ENCODE results near the gene ESR2. TPM values are rescaled to one million over a fixed set of nuclear protein-coding genes. Genes with fewer than 3 reads are reported as not detected.

ESR2 gene
- polyA plus RNA-seq, 4 donors = 0.19 to 0.58 TPM; not detected in 2

DNA sequence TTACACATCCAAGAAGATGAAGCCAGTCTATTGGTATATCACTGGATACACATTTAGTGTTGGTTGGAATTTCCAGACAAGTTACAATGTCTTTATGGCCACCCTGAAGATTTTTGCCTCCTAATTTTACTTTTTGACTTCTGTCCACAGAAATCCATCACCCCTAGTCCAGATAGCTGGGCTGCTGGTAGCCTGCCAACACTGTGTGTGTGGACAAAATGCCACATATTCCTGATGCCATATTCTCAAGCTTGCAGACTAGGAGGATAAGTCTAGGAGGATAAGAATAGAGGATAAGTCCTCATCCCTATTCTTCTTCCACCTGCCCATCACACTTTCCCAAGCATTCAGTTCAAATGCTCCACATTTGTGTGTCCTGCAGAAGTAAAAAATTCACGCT is 4.6 kb downstream of the ESR2 start:
- H3K9me3 ChIP-seq (ENCODE audit: control insufficient read depth in 2 of 2, insufficient read depth in 1 of 2, low read depth in 1 of 2, low read length in 1 of 2) = no peaks in the 10 kb centered on the region
- WGBS, 3 donors = 90 to 94% (median 93%) methylated on average over 1 of the region's 1 CpG
- peaks cover 0 to 8% (median 3%) of the 10 kb centered on the region in 3 donors for H3K4me1 ChIP-seq (ENCODE audit: control insufficient read depth in 3 of 3, insufficient read depth in 2 of 3, low read depth in 1 of 3, low read length in 2 of 3)
- no peak overlapping the region for H3K4me3 ChIP-seq (ENCODE audit: low read depth in 1 of 3, low read length in 3 of 3)
- DNase-seq (no peak), FAIRE-seq (no peak)
- H3K27me3 ChIP-seq (ENCODE audit: control insufficient read depth in 3 of 3, insufficient read depth in 3 of 3, low read length in 3 of 3) = peaks cover 0 to 9% (median 2%) of the 10 kb centered on the region in 3 donors
- no peaks in the 10 kb centered on the region for H3K36me3 ChIP-seq (ENCODE audit: control insufficient read depth in 3 of 3, insufficient read depth in 2 of 3, low read depth in 1 of 3, low read length in 3 of 3)
- H3K27ac ChIP-seq (ENCODE audit: low read depth in 1 of 3, low read length in 2 of 3) = no peak overlapping the region

DNA sequence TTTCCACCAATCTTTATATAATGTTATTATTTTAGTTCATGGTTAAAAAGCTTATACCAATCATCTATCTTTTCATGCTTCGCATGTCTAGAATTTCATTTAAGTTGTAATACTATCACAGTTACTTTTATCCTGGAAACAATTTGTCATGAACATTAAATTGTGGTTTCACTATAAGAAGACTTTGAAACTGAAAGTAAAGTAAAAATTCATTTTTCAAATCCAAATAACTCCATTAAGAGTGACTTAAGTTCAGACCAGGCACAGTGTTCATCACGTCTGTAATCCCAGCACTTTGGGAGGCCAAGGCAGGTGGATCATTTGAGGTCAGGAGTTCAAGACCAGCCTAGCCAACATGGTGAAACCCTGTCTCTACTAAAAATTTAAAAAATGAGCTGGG is 12.4 kb downstream of the ESR2 start:
- Histone ChIP-seq H3K4me1 (ENCODE audit: control insufficient read depth in 3 of 3, insufficient read depth in 2 of 3, low read depth in 1 of 3, low read length in 2 of 3) (no peaks in the 10 kb centered on the region), H3K27me3 (ENCODE audit: control insufficient read depth in 3 of 3, insufficient read depth in 3 of 3, low read length in 3 of 3) (no peaks in the 10 kb centered on the region), H3K27ac (ENCODE audit: low read depth in 1 of 3, low read length in 2 of 3) (no peak overlapping the region), H3K36me3 (ENCODE audit: control insufficient read depth in 3 of 3, insufficient read depth in 2 of 3, low read depth in 1 of 3, low read length in 3 of 3) (no peaks in the 10 kb centered on the region), H3K9me3 (ENCODE audit: control insufficient read depth in 2 of 2, insufficient read depth in 1 of 2, low read depth in 1 of 2, low read length in 1 of 2) (no peaks in the 10 kb centered on the region), H3K4me3 (ENCODE audit: low read depth in 1 of 3, low read length in 3 of 3) (no peak overlapping the region)
- 47 to 52% (median 51%) methylated on average over 2 of the region's 2 CpGs for WGBS, 3 donors
- FAIRE-seq (no peak), DNase-seq (no peak)

DNA sequence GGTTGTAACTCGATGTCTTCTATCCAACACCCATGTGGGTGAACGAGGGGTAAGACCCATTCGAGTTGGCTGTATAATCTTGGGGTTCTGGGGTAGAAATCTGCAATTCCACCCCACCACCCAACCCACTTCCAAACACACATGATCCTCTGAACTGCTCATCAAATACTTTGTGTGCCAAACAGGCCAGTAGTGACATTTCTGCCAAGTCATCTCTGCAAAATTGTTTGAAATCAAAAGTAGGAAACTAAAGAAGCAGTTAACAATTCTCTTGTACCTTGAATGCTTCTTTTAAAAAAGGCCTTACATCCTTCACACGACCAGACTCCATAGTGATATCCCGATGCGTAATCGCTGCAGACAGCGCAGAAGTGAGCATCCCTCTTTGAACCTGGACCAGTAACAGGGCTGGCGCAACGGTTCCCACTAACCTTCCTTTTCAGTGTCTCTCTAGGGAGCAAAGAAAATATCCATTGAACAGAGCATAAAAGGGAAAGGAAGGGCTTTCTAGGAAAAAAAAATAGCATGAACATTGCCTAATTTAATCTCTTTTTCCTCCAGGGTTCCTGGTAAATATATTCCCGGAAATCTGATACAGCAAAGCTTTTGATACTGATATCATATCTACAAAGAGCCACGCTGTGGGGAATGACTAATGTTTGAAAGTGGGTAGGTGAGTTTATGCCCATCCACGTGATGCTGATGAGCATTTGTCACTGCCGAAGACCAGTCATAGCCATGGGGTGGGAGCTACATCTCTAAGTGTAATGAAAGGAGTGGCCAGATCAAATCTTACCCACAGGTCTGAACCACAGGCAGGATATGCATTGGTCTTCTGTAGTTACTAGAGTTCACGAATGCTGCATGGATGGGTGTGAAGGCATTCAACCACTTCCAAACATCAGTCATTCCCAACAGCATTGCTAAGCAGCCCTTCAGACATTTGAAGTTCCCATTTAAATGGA is 14.2 kb downstream of the ESR2 start:
- H3K4me1 ChIP-seq (ENCODE audit: control insufficient read depth in 3 of 3, insufficient read depth in 2 of 3, low read depth in 1 of 3, low read length in 2 of 3) = no peaks in the 10 kb centered on the region
- no peaks in the 10 kb centered on the region for H3K27me3 ChIP-seq (ENCODE audit: control insufficient read depth in 3 of 3, insufficient read depth in 3 of 3, low read length in 3 of 3)
- no peaks in the 10 kb centered on the region for H3K36me3 ChIP-seq (ENCODE audit: control insufficient read depth in 3 of 3, insufficient read depth in 2 of 3, low read depth in 1 of 3, low read length in 3 of 3)
- 66 to 81% (median 74%) methylated on average over 15 of the region's 15 CpGs for WGBS, 3 donors
- FAIRE-seq (no peak), DNase-seq (no peak)
- H3K9me3 ChIP-seq (ENCODE audit: control insufficient read depth in 2 of 2, insufficient read depth in 1 of 2, low read depth in 1 of 2, low read length in 1 of 2) = no peaks in the 10 kb centered on the region
- no peak overlapping the region for H3K27ac ChIP-seq (ENCODE audit: low read depth in 1 of 3, low read length in 2 of 3)
- no peak overlapping the region for H3K4me3 ChIP-seq (ENCODE audit: low read depth in 1 of 3, low read length in 3 of 3)

DNA sequence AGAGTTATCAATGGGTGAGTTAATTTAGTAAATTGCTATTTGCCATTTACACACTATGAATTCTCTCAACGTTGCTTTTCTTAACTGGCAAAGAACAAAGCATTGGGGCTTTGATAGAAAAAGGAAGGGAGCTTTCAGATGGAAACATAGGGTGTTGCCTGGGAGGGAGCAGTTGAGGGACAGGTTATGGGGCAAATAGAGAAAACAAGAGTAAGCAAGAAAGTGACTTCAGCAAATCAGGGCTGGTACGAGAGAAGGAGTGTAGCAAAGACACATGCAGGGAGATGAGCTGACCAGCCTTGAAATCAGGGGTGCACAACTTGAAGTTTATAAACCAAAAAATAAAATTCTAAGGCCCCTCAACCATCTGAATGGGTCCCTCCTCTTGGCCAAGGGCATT is 15.7 kb downstream of the ESR2 start:
- FAIRE-seq = no peak
- WGBS, 3 donors = 70 to 78% (median 78%) methylated on average over 2 of the region's 2 CpGs
- H3K27me3 ChIP-seq (ENCODE audit: control insufficient read depth in 3 of 3, insufficient read depth in 3 of 3, low read length in 3 of 3) = no peaks in the 10 kb centered on the region
- no peaks in the 10 kb centered on the region for H3K9me3 ChIP-seq (ENCODE audit: control insufficient read depth in 2 of 2, insufficient read depth in 1 of 2, low read depth in 1 of 2, low read length in 1 of 2)
- no peak for DNase-seq
- no peaks in the 10 kb centered on the region for H3K36me3 ChIP-seq (ENCODE audit: control insufficient read depth in 3 of 3, insufficient read depth in 2 of 3, low read depth in 1 of 3, low read length in 3 of 3)
- H3K27ac ChIP-seq (ENCODE audit: low read depth in 1 of 3, low read length in 2 of 3) = no peak overlapping the region
- H3K4me3 ChIP-seq (ENCODE audit: low read depth in 1 of 3, low read length in 3 of 3) = no peak overlapping the region
- H3K4me1 ChIP-seq (ENCODE audit: control insufficient read depth in 3 of 3, insufficient read depth in 2 of 3, low read depth in 1 of 3, low read length in 2 of 3) = no peaks in the 10 kb centered on the region

DNA sequence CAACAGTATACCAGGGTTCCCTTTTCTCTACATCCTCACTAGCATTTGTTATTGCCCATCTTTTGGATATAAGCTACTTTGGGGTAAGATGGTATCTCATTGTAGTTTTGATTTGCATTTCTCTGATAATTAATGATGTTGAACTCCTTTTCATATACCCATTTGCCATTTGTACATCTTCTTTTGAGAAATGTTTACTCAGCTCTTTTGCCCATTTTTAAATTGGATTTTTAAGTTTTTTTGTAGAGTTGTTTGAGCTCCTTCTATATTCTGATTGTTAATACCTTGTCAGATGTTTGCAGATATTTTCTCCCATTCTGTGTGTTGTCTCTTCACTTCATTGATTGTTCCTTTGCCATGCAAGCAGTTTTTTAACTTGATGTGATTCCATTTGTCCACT is 22.2 kb downstream of the ESR2 start:
- Histone ChIP-seq H3K4me3 (ENCODE audit: low read depth in 1 of 3, low read length in 3 of 3) (no peak overlapping the region), H3K36me3 (ENCODE audit: control insufficient read depth in 3 of 3, insufficient read depth in 2 of 3, low read depth in 1 of 3, low read length in 3 of 3) (no peaks in the 10 kb centered on the region), H3K27ac (ENCODE audit: low read depth in 1 of 3, low read length in 2 of 3) (no peak overlapping the region), H3K27me3 (ENCODE audit: control insufficient read depth in 3 of 3, insufficient read depth in 3 of 3, low read length in 3 of 3) (no peaks in the 10 kb centered on the region), H3K4me1 (ENCODE audit: control insufficient read depth in 3 of 3, insufficient read depth in 2 of 3, low read depth in 1 of 3, low read length in 2 of 3) (no peaks in the 10 kb centered on the region), H3K9me3 (ENCODE audit: control insufficient read depth in 2 of 2, insufficient read depth in 1 of 2, low read depth in 1 of 2, low read length in 1 of 2) (no peaks in the 10 kb centered on the region)
- FAIRE-seq (no peak), DNase-seq (no peak)

DNA sequence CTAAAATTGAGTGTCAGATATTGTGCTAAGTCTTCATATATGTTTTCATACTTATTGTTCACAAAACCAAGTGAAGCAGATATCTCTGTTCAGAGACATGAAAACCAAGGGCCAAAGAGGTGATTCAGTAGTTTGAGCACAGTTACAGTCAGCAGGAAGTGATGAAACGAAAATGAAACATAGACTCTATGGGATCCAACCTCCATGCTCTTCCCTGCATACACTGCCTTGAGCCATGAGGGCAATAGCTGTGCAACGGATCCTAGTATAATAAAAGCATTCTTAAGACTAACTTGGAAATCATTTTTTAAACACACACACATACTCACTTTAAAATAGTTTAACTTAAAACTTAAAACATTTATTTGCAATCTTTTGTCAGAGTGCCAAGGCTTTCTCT is 27.9 kb downstream of the ESR2 start:
- no peaks in the 10 kb centered on the region for H3K4me1 ChIP-seq (ENCODE audit: control insufficient read depth in 3 of 3, insufficient read depth in 2 of 3, low read depth in 1 of 3, low read length in 2 of 3)
- FAIRE-seq = no peak

DNA sequence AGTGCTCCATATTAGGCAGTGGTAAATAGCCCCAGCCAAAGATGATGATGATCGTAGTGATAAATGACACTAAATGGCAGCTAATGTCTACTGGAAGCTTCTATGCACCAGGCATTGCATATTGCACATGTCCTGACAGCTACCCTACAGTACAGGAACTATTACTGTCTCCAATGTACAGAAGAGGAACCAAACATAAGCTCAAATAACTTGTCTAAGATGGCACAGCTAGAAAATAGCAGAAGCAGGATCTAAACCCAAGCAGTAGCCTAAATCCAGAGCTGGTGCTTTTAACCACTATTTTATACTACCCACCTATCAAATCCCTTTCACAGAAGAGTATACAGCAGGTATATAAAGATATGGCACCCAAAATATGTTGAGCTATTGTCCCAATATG is 28.9 kb downstream of the ESR2 start:
- H3K36me3 ChIP-seq (ENCODE audit: control insufficient read depth in 3 of 3, insufficient read depth in 2 of 3, low read depth in 1 of 3, low read length in 3 of 3) = no peaks in the 10 kb centered on the region
- no peaks in the 10 kb centered on the region for H3K9me3 ChIP-seq (ENCODE audit: control insufficient read depth in 2 of 2, insufficient read depth in 1 of 2, low read depth in 1 of 2, low read length in 1 of 2)
- WGBS, 3 donors = 91 to 100% (median 91%) methylated on average over 1 of the region's 1 CpG
- FAIRE-seq = no peak
- DNase-seq = no peak
- no peaks in the 10 kb centered on the region for H3K27me3 ChIP-seq (ENCODE audit: control insufficient read depth in 3 of 3, insufficient read depth in 3 of 3, low read length in 3 of 3)
- no peaks in the 10 kb centered on the region for H3K4me1 ChIP-seq (ENCODE audit: control insufficient read depth in 3 of 3, insufficient read depth in 2 of 3, low read depth in 1 of 3, low read length in 2 of 3)
- H3K27ac ChIP-seq (ENCODE audit: low read depth in 1 of 3, low read length in 2 of 3) = no peak overlapping the region
- H3K4me3 ChIP-seq (ENCODE audit: low read depth in 1 of 3, low read length in 3 of 3) = no peak overlapping the region

More for the DNA sequence above, 27.9 kb downstream of the ESR2 start:
- Histone ChIP-seq H3K9me3 (ENCODE audit: control insufficient read depth in 2 of 2, insufficient read depth in 1 of 2, low read depth in 1 of 2, low read length in 1 of 2) (no peaks in the 10 kb centered on the region), H3K27ac (ENCODE audit: low read depth in 1 of 3, low read length in 2 of 3) (no peak overlapping the region), H3K27me3 (ENCODE audit: control insufficient read depth in 3 of 3, insufficient read depth in 3 of 3, low read length in 3 of 3) (no peaks in the 10 kb centered on the region), H3K36me3 (ENCODE audit: control insufficient read depth in 3 of 3, insufficient read depth in 2 of 3, low read depth in 1 of 3, low read length in 3 of 3) (no peaks in the 10 kb centered on the region), H3K4me3 (ENCODE audit: low read depth in 1 of 3, low read length in 3 of 3) (no peak overlapping the region)
- 20 to 42% (median 34%) methylated on average over 2 of the region's 2 CpGs for WGBS, 3 donors
- DNase-seq = peak in 1 of 2 donors; percentile 18

DNA sequence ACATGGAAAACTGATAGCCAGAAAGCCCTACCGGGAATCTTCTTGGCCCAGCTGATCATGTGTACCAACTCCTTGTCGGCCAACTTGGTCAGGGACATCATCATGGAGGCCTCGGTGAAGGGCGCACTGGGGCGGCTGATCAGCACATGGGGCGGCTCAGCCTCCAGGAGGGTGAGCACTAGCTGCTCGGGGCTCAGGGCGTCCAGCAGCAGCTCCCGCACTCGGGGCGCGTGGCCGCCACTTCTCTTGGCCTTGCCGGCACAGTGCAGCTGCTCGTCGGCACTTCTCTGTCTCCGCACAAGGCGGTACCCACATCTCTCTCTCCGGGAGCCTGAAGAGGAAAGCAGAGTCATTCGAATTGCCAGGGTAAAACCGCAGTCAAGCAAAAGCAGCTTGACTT is 33.8 kb downstream of the ESR2 start:
- FAIRE-seq = no peak
- H3K9me3 ChIP-seq (ENCODE audit: control insufficient read depth in 2 of 2, insufficient read depth in 1 of 2, low read depth in 1 of 2, low read length in 1 of 2) = no peaks in the 10 kb centered on the region

DNA sequence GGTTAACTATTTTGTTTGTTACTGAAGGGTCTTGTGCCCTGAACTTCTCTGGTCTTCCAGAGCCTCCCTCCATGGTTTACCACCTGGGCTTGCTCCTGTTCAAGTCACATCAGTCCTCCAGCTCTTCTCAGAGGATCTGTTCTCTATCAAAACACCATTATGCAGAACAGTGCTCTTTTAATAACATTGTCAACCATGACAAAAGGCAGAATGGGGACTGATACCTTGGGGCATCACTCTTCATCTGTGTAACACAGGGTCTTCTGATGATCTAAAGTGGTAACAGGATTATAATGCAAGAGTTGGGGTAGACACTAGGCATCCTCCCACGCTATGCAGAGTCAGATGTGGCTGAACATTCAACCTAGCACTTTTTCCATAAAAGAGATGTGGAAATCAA is 38.4 kb downstream of the ESR2 start:
- 86 to 93% (median 93%) methylated on average over 1 of the region's 1 CpG for WGBS, 3 donors
- no peak for FAIRE-seq
- no peaks in the 10 kb centered on the region for H3K36me3 ChIP-seq (ENCODE audit: control insufficient read depth in 3 of 3, insufficient read depth in 2 of 3, low read depth in 1 of 3, low read length in 3 of 3)

More for the DNA sequence above, 33.8 kb downstream of the ESR2 start:
- no peaks in the 10 kb centered on the region for H3K4me1 ChIP-seq (ENCODE audit: control insufficient read depth in 3 of 3, insufficient read depth in 2 of 3, low read depth in 1 of 3, low read length in 2 of 3)
- no peak for DNase-seq
- WGBS, 3 donors = 95 to 97% (median 95%) methylated on average over 21 of the region's 21 CpGs
- no peaks in the 10 kb centered on the region for H3K36me3 ChIP-seq (ENCODE audit: control insufficient read depth in 3 of 3, insufficient read depth in 2 of 3, low read depth in 1 of 3, low read length in 3 of 3)
- H3K27me3 ChIP-seq (ENCODE audit: control insufficient read depth in 3 of 3, insufficient read depth in 3 of 3, low read length in 3 of 3) = no peaks in the 10 kb centered on the region
- no peak overlapping the region for H3K27ac ChIP-seq (ENCODE audit: low read depth in 1 of 3, low read length in 2 of 3)
- H3K4me3 ChIP-seq (ENCODE audit: low read depth in 1 of 3, low read length in 3 of 3) = no peak overlapping the region

More for the DNA sequence above, 38.4 kb downstream of the ESR2 start:
- H3K4me1 ChIP-seq (ENCODE audit: control insufficient read depth in 3 of 3, insufficient read depth in 2 of 3, low read depth in 1 of 3, low read length in 2 of 3) = no peaks in the 10 kb centered on the region
- H3K27ac ChIP-seq (ENCODE audit: low read depth in 1 of 3, low read length in 2 of 3) = no peak overlapping the region
- DNase-seq = no peak
- no peak overlapping the region for H3K4me3 ChIP-seq (ENCODE audit: low read depth in 1 of 3, low read length in 3 of 3)
- no peaks in the 10 kb centered on the region for H3K27me3 ChIP-seq (ENCODE audit: control insufficient read depth in 3 of 3, insufficient read depth in 3 of 3, low read length in 3 of 3)
- no peaks in the 10 kb centered on the region for H3K9me3 ChIP-seq (ENCODE audit: control insufficient read depth in 2 of 2, insufficient read depth in 1 of 2, low read depth in 1 of 2, low read length in 1 of 2)

Data from small intestine (tissue), 7 donors.